HCT116 (cell line): Measurements from ENCODE around the gene TPK1. TPM values are rescaled to one million over a fixed set of nuclear protein-coding genes. Genes with fewer than 3 reads are reported as not detected.
"Not testable (repeated sequence)": the region's sequence is repeated elsewhere in the genome, so short reads cannot be mapped to it uniquely, and the experiment has no call there.

Experiments
- ATAC-seq: fragments of 200-7000 bp; cut with Tn5 transposase; 2 replicates; pipeline ENCODE4 v1.9.1; 2020; ENCODE audit warnings: mild to moderate bottlenecking, moderate library complexity
- BruUV-seq: library from RNA; stranded (reverse); fragments of 400-500 nt; replicated peaks from 2 replicates; lab custom pipeline; 2021; lab: Mats Ljungman, UMichigan
- CTCF ChIA-PET: fragments of 300-600 bp; sonication (Branson Sonifier 250); formaldehyde crosslinking; loops from one replicate; lab custom pipeline; 2021; ENCODE audit warnings: antibody characterized with exemption; lab: Charles Lee
- POLR2A ChIA-PET: fragments of 300-600, 350-600 bp; sonication (Branson Sonifier 250); formaldehyde crosslinking; loops from one replicate; lab custom pipeline; 2021; ENCODE audit warnings: antibody characterized with exemption; lab: Charles Lee
- RAD21 ChIA-PET, 2 experiments: fragments of 300-600 bp; sonication (Branson Sonifier 250); formaldehyde crosslinking; loops; one replicate each; lab custom pipeline; 2023; ENCODE audit warnings: low total read pairs in 2 of 2; ENCODE audit not compliant: uncharacterized antibody in 2 of 2, unreplicated experiment in 2 of 2, low non-redundant PET in 1 of 2; lab: Charles Lee
- DNase-seq: peaks from one replicate; pipeline ENCODE4 v3.0.0-alpha.2; 2010; ENCODE audit warnings: low read depth, low spot score
- H2AFZ ChIP-seq: fragments of 200-600 bp; shearing (Covaris generic), sonication (generic); 2 replicates; pipeline ENCODE4 v1.6.1; 2017; ENCODE audit warnings: low read depth, mixed run types, mixed read lengths, antibody characterized with exemption, low read length; ENCODE audit not compliant: poor library complexity, severe bottlenecking
- H3K27ac ChIP-seq: 2 replicates; pipeline ENCODE4 v1.5.1; 2012; ENCODE audit warnings: low read depth, low read length
- H3K27me3 ChIP-seq: fragments of 200-600 bp; sonication (generic); 2 replicates; pipeline ENCODE4 v1.6.1; 2016; ENCODE audit warnings: mixed run types, low read length, mixed read lengths; ENCODE audit not compliant: insufficient read depth
- H3K36me3 ChIP-seq, 2 experiments: fragments of 200-500 bp in 1 of 2; fragments of 200-600 bp in 1 of 2; sonication (Bioruptor generic) in 1 of 2; sonication (generic) in 1 of 2; 2 replicates each; pipeline versions ENCODE4 v1.5.1 to v1.6.1; 2014 to 2016; ENCODE audit warnings: low read length in 2 of 2, inconsistent platforms in 1 of 2, mixed read lengths in 1 of 2, mixed run types in 1 of 2; ENCODE audit not compliant: insufficient read depth in 2 of 2, control insufficient read depth in 1 of 2
- H3K4me1 ChIP-seq, 2 experiments: fragments of 200-600 bp in 1 of 2; sonication (generic) in 1 of 2; 2 replicates each; pipeline versions ENCODE4 v1.5.1 to v1.6.1; 2012 to 2017; ENCODE audit warnings: low read length in 2 of 2, inconsistent platforms in 1 of 2, mild to moderate bottlenecking in 1 of 2, mixed read lengths in 1 of 2, mixed run types in 1 of 2, moderate library complexity in 1 of 2; ENCODE audit not compliant: insufficient read depth in 2 of 2, control insufficient read depth in 1 of 2
- H3K4me2 ChIP-seq: fragments of 200-600 bp; sonication (generic); 2 replicates; pipeline ENCODE4 v1.6.1; 2017; ENCODE audit warnings: mixed run types, low read length, mixed read lengths
- H3K4me3 ChIP-seq, 2 experiments: fragments of 200-600 bp in 1 of 2; sonication (generic) in 1 of 2; replicated peaks in 1 of 2; 2 replicates each; pipeline ENCODE4 v1.5.1; 2011 to 2016; ENCODE audit warnings: low read length in 2 of 2, control low read depth in 1 of 2, low read depth in 1 of 2, mild to moderate bottlenecking in 1 of 2, mixed read lengths in 1 of 2, mixed run types in 1 of 2
- H3K79me2 ChIP-seq: fragments of 200-600 bp; sonication (generic); 2 replicates; pipeline ENCODE4 v1.6.1; 2017; ENCODE audit warnings: mild to moderate bottlenecking, mixed run types, low read length, moderate library complexity, mixed read lengths; ENCODE audit not compliant: insufficient read depth
- H3K9ac ChIP-seq: fragments of 200-600 bp; sonication (generic); 2 replicates; pipeline ENCODE4 v1.6.1; 2016; ENCODE audit warnings: low read length, mixed read lengths
- H3K9me2 ChIP-seq: fragments of 200-600 bp; sonication (generic), shearing (Covaris generic); 2 replicates; pipeline ENCODE4 v1.6.1; 2017; ENCODE audit warnings: mixed run types, mild to moderate bottlenecking, moderate library complexity; ENCODE audit not compliant: insufficient read depth
- H3K9me3 ChIP-seq, 2 experiments: fragments of 200-500 bp in 1 of 2; fragments of 200-600 bp in 1 of 2; sonication (Bioruptor generic) in 1 of 2; sonication (generic) in 1 of 2; 2 replicates each; pipeline ENCODE4 v1.6.1; 2014 to 2017; ENCODE audit warnings: low read length in 2 of 2, mixed read lengths in 2 of 2, inconsistent platforms in 1 of 2, low read depth in 1 of 2, mild to moderate bottlenecking in 1 of 2, mixed run types in 1 of 2, moderate library complexity in 1 of 2; ENCODE audit not compliant: control insufficient read depth in 1 of 2, insufficient read depth in 1 of 2
- H4K20me1 ChIP-seq: fragments of 200-600 bp; sonication (generic), shearing (Covaris generic); 2 replicates; pipeline ENCODE4 v1.6.1; 2017; ENCODE audit warnings: mixed run types, mild to moderate bottlenecking, moderate library complexity; ENCODE audit not compliant: insufficient read depth
- CEBPB ChIP-seq: IDR thresholded peaks from 2 replicates; pipeline ENCODE4 v1.6.1; 2012; ENCODE audit warnings: low read depth
- CTCF ChIP-seq, 3 experiments: fragments of 200-600 bp in 1 of 3; sonication (generic) in 1 of 3; IDR thresholded peaks in 2 of 3; conservative IDR thresholded peaks in 1 of 3; 2 replicates each; pipeline ENCODE4 v1.5.1; 2012 to 2017; ENCODE audit warnings: low read depth in 2 of 3, low read length in 2 of 3, antibody characterized with exemption in 1 of 3, borderline replicate concordance in 1 of 3, control low read depth in 1 of 3, mild to moderate bottlenecking in 1 of 3, mixed read lengths in 1 of 3, mixed run types in 1 of 3, moderate library complexity in 1 of 3; ENCODE audit not compliant: insufficient read depth in 1 of 3
- POLR2AphosphoS5 ChIP-seq: IDR thresholded peaks from 2 replicates; pipeline ENCODE4 v1.6.1; 2011; ENCODE audit warnings: mild to moderate bottlenecking, low read depth, low read length, moderate library complexity
- RAD21 ChIP-seq: IDR thresholded peaks from 2 replicates; pipeline ENCODE4 v1.6.1; 2012; ENCODE audit warnings: low read depth, mild to moderate bottlenecking
- TCF7L2 ChIP-seq: IDR thresholded peaks from 2 replicates; pipeline ENCODE4 v1.7.0; 2011; ENCODE audit warnings: borderline replicate concordance, inconsistent platforms; ENCODE audit not compliant: insufficient read depth, insufficient read length; ENCODE audit errors: extremely low read depth
- ZFX ChIP-seq: fragments of 450-650 bp; IDR thresholded peaks from 2 replicates; pipeline ENCODE4 v1.6.1; 2017
- intact Hi-C: fragments of 100-400 bp; cut with micrococcal nuclease; formaldehyde crosslinking; loops from 2 replicates; pipeline ENCODE4 v1.10.0; 2022
- total RNA-seq: library from RNA; stranded (reverse); gene quantifications from one replicate; pipeline ENCODE4 v1.2.1, GENCODE V29; 2021; ENCODE audit not compliant: unreplicated experiment

Gene TPK1
- total RNA-seq, 1 experiment from 2014 or later: 5.4 TPM

- H3K36me3 ChIP-seq: no peaks in the 10 kb centered on the region
- no peaks in the 10 kb centered on the region for H3K27me3 ChIP-seq
- ChIA-PET POLR2A (no interaction called here), RAD21 (no interaction called here), CTCF (interaction anchor here (1.2 kb wide), 1 partner anchor 10 kb away, joined by 3 read pairs; no protein-coding TSS in a partner anchor)
- DNase-seq: no peak
- no peak overlapping the region for H3K4me2 ChIP-seq
- H2AFZ ChIP-seq: no peak overlapping the region
- no peak overlapping the region for H3K27ac ChIP-seq
- H3K79me2 ChIP-seq: no peaks in the 10 kb centered on the region
- intact Hi-C loops: no loop called here
- no peaks in the 10 kb centered on the region for H3K9me3 ChIP-seq
- H3K4me1 ChIP-seq: no peaks in the 10 kb centered on the region
- no peaks in the 10 kb centered on the region for H4K20me1 ChIP-seq
- TF ChIP-seq ZFX (no peak), RAD21 (no peak), TCF7L2 (no peak), CEBPB (no peak), CTCF (IDR thresholded peaks at IDR 0.05 in 2 of 3, conservative IDR thresholded peaks at IDR 0.05 in 1 of 3; ENCODE audit: borderline replicate concordance in 1 of 3, insufficient read depth in 1 of 3, low read depth in 2 of 3, low read length in 2 of 3) (no peak), POLR2AphosphoS5 (no peak)
- no TSS peak for BruUV-seq
- no peak for ATAC-seq
- no peaks in the 10 kb centered on the region for H3K9me2 ChIP-seq
- no peak overlapping the region for H3K9ac ChIP-seq
- H3K4me3 ChIP-seq: no peak overlapping the region
These were observed 107.3 kb downstream of the TPK1 start for GRCh38 chr7:144728551-144728950.

- DNase-seq, H3K4me3 ChIP-seq, H3K9ac ChIP-seq, H3K27ac ChIP-seq, H2AFZ ChIP-seq, H3K9me2 ChIP-seq, H3K4me2 ChIP-seq, H3K4me1 ChIP-seq, POLR2A ChIA-PET, CTCF ChIA-PET, H3K27me3 ChIP-seq, H3K79me2 ChIP-seq, intact Hi-C loops, ATAC-seq, H3K36me3 ChIP-seq, BruUV-seq, RAD21 ChIA-PET, H3K9me3 ChIP-seq, H4K20me1 ChIP-seq: not testable (repeated sequence)
- TF ChIP-seq CTCF (IDR thresholded peaks at IDR 0.05 in 2 of 3, conservative IDR thresholded peaks at IDR 0.05 in 1 of 3; ENCODE audit: borderline replicate concordance in 1 of 3, insufficient read depth in 1 of 3, low read depth in 2 of 3, low read length in 2 of 3): peak in 2 of 3 experiments; percentile 29 to 37; a peak in 3 of 6 replicates
These were observed 109.0 kb downstream of the TPK1 start for GRCh38 chr7:144726840-144727239.
